CD4-positive, alpha-beta T cell (primary cell): Measurements from ENCODE around the gene TREM1. TPM values are rescaled to one million over a fixed set of nuclear protein-coding genes. Genes with fewer than 3 reads are reported as not detected.

Experiments
- ATAC-seq: fragments of 200-7000 bp; cut with Tn5 transposase; one replicate; pipeline ENCODE4 v1.10.0; 2022; ENCODE audit warnings: mild to moderate bottlenecking; ENCODE audit not compliant: poor library complexity
- CTCF ChIA-PET: fragments of 350-600 bp; sonication (Branson Sonifier 250); formaldehyde crosslinking; loops from one replicate; lab custom pipeline; 2021; ENCODE audit warnings: antibody characterized with exemption, inconsistent platforms; lab: Charles Lee
- POLR2A ChIA-PET: fragments of 350-600 bp; sonication (Branson Sonifier 250); formaldehyde crosslinking; loops from one replicate; lab custom pipeline; 2021; ENCODE audit warnings: antibody characterized with exemption, inconsistent platforms; lab: Charles Lee
- DNase-seq, 14 experiments: peaks; one replicate each; pipeline ENCODE4 v3.0.0-alpha.2; 2013 to 2020; ENCODE audit warnings: mixed read lengths in 2 of 14
- H3K27ac ChIP-seq, 2 donors: one replicate each; pipeline versions ENCODE4 v1.5.1 to v1.7.0; 2013; ENCODE audit warnings: low read length in 2 of 2, low read depth in 1 of 2, mild to moderate bottlenecking in 1 of 2
- H3K27me3 ChIP-seq, 2 experiments: 1 replicate in 1 of 2; 2 replicates in 1 of 2; pipeline versions ENCODE4 v1.6.1 to v1.7.0; 2013; ENCODE audit warnings: low read length in 2 of 2, control low read depth in 1 of 2, mild to moderate bottlenecking in 1 of 2, moderate library complexity in 1 of 2; ENCODE audit not compliant: insufficient read depth in 2 of 2, control insufficient read depth in 1 of 2
- H3K36me3 ChIP-seq: one replicate; pipeline ENCODE4 v1.6.1; 2013; ENCODE audit warnings: low read length, control low read depth; ENCODE audit not compliant: insufficient read depth
- H3K4me1 ChIP-seq: one replicate; pipeline ENCODE4 v1.6.1; 2013; ENCODE audit warnings: low read length, control low read depth; ENCODE audit not compliant: insufficient read depth
- H3K4me3 ChIP-seq: one replicate; pipeline ENCODE4 v1.5.1; 2013; ENCODE audit warnings: mild to moderate bottlenecking, low read length, moderate library complexity
- H3K9me3 ChIP-seq, 2 experiments: 1 replicate in 1 of 2; 2 replicates in 1 of 2; pipeline versions ENCODE4 v1.6.1 to v1.7.0; 2013; ENCODE audit warnings: low read length in 2 of 2, mild to moderate bottlenecking in 2 of 2, control low read depth in 1 of 2, moderate library complexity in 1 of 2; ENCODE audit not compliant: control insufficient read depth in 1 of 2, insufficient read depth in 1 of 2
- H3K27ac Mint-ChIP-seq: one replicate; pipeline ENCODE4 v1.8.0; 2020; ENCODE audit warnings: mixed read lengths
- H3K27me3 Mint-ChIP-seq: one replicate; pipeline ENCODE4 v1.8.0; 2021; ENCODE audit warnings: mixed read lengths
- H3K36me3 Mint-ChIP-seq: one replicate; pipeline ENCODE4 v1.8.0; 2021; ENCODE audit warnings: low read depth, mixed read lengths
- H3K4me1 Mint-ChIP-seq: one replicate; pipeline ENCODE4 v1.8.0; 2021; ENCODE audit warnings: low read depth, mixed read lengths
- H3K4me3 Mint-ChIP-seq: one replicate; pipeline ENCODE4 v1.8.0; 2020; ENCODE audit warnings: mild to moderate bottlenecking, mixed read lengths
- H3K9me3 Mint-ChIP-seq: one replicate; pipeline ENCODE4 v1.8.0; 2020; ENCODE audit warnings: mixed read lengths
- CTCF ChIP-seq: fragments of 200-600 bp; IDR thresholded peaks from one replicate; pipeline ENCODE4 v1.8.0; 2022; ENCODE audit warnings: antibody characterized with exemption, mild to moderate bottlenecking
- intact Hi-C, 2 experiments: fragments of 100-400 bp; cut with DNase I in 1 of 2; cut with micrococcal nuclease in 1 of 2; formaldehyde crosslinking; loops; one replicate each; pipeline versions ENCODE4 v1.15.1 to v1.9.0; 2023 to 2025; cut with DNase I, micrococcal nuclease
- total RNA-seq, 174 experiments: library from RNA in 2 of 174; stranded (reverse) in 2 of 174; gene quantifications; one replicate each; pipeline ENCODE4 v1.2.3 and lab custom pipeline; 2021 to 2026

Gene TREM1
- total RNA-seq, 2 experiments from 2014 or later: 1.8 to 2.8 TPM

GRCh38 chr6:41255638-41256246, 30.7 kb downstream of the TREM1 start:
- no peaks in the 10 kb centered on the region for H3K27me3 Mint-ChIP-seq
- no peaks in the 10 kb centered on the region for H3K36me3 ChIP-seq
- H3K4me1 Mint-ChIP-seq: no peaks in the 10 kb centered on the region
- H3K9me3 Mint-ChIP-seq: peaks cover 2% of the 10 kb centered on the region
- ATAC-seq (no peak), DNase-seq (no peak)
- no peak overlapping the region for H3K4me3 ChIP-seq
- intact Hi-C loops: no loop called here
- no peak overlapping the region for H3K27ac ChIP-seq
- POLR2A ChIA-PET: no interaction called here
- H3K36me3 Mint-ChIP-seq: peaks cover 4% of the 10 kb centered on the region
- peaks cover 0 to 5% of the 10 kb centered on the region in 2 experiments for H3K9me3 ChIP-seq
- H3K27me3 ChIP-seq: peaks cover 0 to 4% of the 10 kb centered on the region in 2 experiments
- H3K4me3 Mint-ChIP-seq: no peak overlapping the region
- CTCF ChIA-PET: no interaction called here
- TF ChIP-seq CTCF: no peak
- H3K27ac Mint-ChIP-seq: no peak overlapping the region
- no peaks in the 10 kb centered on the region for H3K4me1 ChIP-seq

- intact Hi-C loops: no loop called here
Measured at GRCh38 chr6:41255110-41255509, 31.4 kb downstream of the TREM1 start.

GRCh38 chr6:41252401-41253169, 33.9 kb downstream of the TREM1 start:
- H3K27me3 Mint-ChIP-seq: no peaks in the 10 kb centered on the region
- Histone ChIP-seq H3K27ac (no peak overlapping the region), H3K4me3 (no peak overlapping the region), H3K9me3 (no peaks in the 10 kb centered on the region), H3K27me3 (peaks cover 0 to 4% of the 10 kb centered on the region in 2 experiments), H3K36me3 (no peaks in the 10 kb centered on the region), H3K4me1 (peaks cover 7% of the 10 kb centered on the region)
- ChIA-PET CTCF (no interaction called here), POLR2A (interaction anchor here (1.0 kb wide), 1 partner anchor 17 kb away, joined by 3 read pairs; no protein-coding TSS in a partner anchor)
- no peak overlapping the region for H3K27ac Mint-ChIP-seq
- ATAC-seq (no peak), DNase-seq (no peak)
- H3K4me3 Mint-ChIP-seq: no peak overlapping the region
- no peaks in the 10 kb centered on the region for H3K36me3 Mint-ChIP-seq
- H3K4me1 Mint-ChIP-seq: peaks cover 12% of the 10 kb centered on the region
- TF ChIP-seq CTCF: no peak
- intact Hi-C loops: no loop called here
- no peaks in the 10 kb centered on the region for H3K9me3 Mint-ChIP-seq

More at GRCh38 chr6:41255110-41255509, 31.4 kb downstream of the TREM1 start:
- H3K9me3 Mint-ChIP-seq: peaks cover 2% of the 10 kb centered on the region
- Histone ChIP-seq H3K27me3 (peaks cover 0 to 4% of the 10 kb centered on the region in 2 experiments), H3K36me3 (no peaks in the 10 kb centered on the region), H3K27ac (no peak overlapping the region), H3K4me3 (no peak overlapping the region), H3K9me3 (no peaks in the 10 kb centered on the region), H3K4me1 (no peaks in the 10 kb centered on the region)
- ChIA-PET POLR2A (no interaction called here), CTCF (no interaction called here)
- H3K4me3 Mint-ChIP-seq: no peak overlapping the region
- peaks cover 3% of the 10 kb centered on the region for H3K36me3 Mint-ChIP-seq
- H3K4me1 Mint-ChIP-seq: no peaks in the 10 kb centered on the region
- ATAC-seq: no peak
- no peak overlapping the region for H3K27ac Mint-ChIP-seq
- no peaks in the 10 kb centered on the region for H3K27me3 Mint-ChIP-seq
- TF ChIP-seq CTCF: no peak
- DNase-seq: no peak
